Neutrophil (primary cell): Measurements from ENCODE around the gene ZNG1A.
"Not testable (repeated sequence)": the region's sequence is repeated elsewhere in the genome, so short reads cannot be mapped to it uniquely, and the experiment has no call there.

Source experiments
- H3K27ac ChIP-seq: fragments of 200-600 bp; sonication (generic); 2 replicates; pipeline ENCODE4 v1.5.1; 2016; ENCODE audit warnings: mild to moderate bottlenecking, moderate library complexity
- H3K27me3 ChIP-seq: fragments of 200-600 bp; sonication (generic); 2 replicates; pipeline ENCODE4 v1.6.0; 2016; ENCODE audit warnings: mild to moderate bottlenecking
- H3K36me3 ChIP-seq: fragments of 200-600 bp; sonication (generic); 2 replicates; pipeline ENCODE4 v1.5.1; 2017
- H3K4me1 ChIP-seq, 2 experiments: fragments of 200-600 bp in 1 of 2; sonication (generic) in 1 of 2; 1 replicate in 1 of 2; 2 replicates in 1 of 2; pipeline versions ENCODE4 v1.5.1 to v1.6.1; 2013 to 2016; ENCODE audit warnings: low read depth in 1 of 2, low read length in 1 of 2, mild to moderate bottlenecking in 1 of 2, moderate library complexity in 1 of 2; ENCODE audit not compliant: control insufficient read depth in 1 of 2, insufficient read depth in 1 of 2
- H3K4me3 ChIP-seq, 2 experiments: fragments of 200-600 bp in 1 of 2; sonication (generic) in 1 of 2; 1 replicate in 1 of 2; 2 replicates in 1 of 2; pipeline ENCODE4 v1.5.1; 2013 to 2016; ENCODE audit warnings: low read depth in 1 of 2, low read length in 1 of 2, mild to moderate bottlenecking in 1 of 2, moderate library complexity in 1 of 2
- H3K9me3 ChIP-seq: fragments of 200-600 bp; sonication (generic); 2 replicates; pipeline ENCODE4 v1.5.1; 2016
- TF ChIP-seq, protein P1 (sequence below): fragments of 200-600 bp; sonication (generic); IDR thresholded peaks from 2 replicates; pipeline ENCODE4 v1.5.1; 2016; ENCODE audit warnings: antibody characterized with exemption

Gene ZNG1A

GRCh38 chr9:178970-179383, at the start of gene ZNG1A:
Gene ZNG1A (minus strand): TSS chr9:179056. CDS start chr9:178969, 87 bp downstream.
- Histone ChIP-seq H3K4me3 (peak within 1 kb of the TSS; percentile 31 to 53), H3K4me1 (peaks cover 10 to 14% of the 10 kb centered on the region in 2 experiments), H3K27ac (peak within 1 kb of the TSS; percentile 78)
- not testable (repeated sequence) for H3K36me3 ChIP-seq, H3K27me3 ChIP-seq, H3K9me3 ChIP-seq

DNA sequence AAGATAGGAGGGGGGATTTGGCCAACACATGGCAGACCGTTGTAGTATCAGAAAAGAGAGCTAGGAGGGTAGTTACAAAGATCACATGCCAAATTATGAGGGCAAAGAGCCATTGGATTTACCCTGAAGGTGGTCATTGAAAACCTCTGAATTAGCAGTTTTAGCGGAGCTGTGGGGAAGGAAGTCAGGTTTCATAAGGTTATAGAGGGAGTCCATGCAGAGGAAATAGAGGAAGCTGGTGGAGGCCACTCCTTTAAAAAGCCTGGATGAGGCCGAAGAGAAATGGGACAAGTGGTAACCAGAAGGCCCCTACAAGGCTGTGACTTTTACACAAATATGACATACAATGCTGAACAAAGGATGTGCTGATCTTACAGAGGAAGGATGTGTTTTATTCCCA, 49.0 kb upstream of the ZNG1A start:
- no peaks in the 10 kb centered on the region for H3K9me3 ChIP-seq
- TF ChIP-seq, protein P1, sequence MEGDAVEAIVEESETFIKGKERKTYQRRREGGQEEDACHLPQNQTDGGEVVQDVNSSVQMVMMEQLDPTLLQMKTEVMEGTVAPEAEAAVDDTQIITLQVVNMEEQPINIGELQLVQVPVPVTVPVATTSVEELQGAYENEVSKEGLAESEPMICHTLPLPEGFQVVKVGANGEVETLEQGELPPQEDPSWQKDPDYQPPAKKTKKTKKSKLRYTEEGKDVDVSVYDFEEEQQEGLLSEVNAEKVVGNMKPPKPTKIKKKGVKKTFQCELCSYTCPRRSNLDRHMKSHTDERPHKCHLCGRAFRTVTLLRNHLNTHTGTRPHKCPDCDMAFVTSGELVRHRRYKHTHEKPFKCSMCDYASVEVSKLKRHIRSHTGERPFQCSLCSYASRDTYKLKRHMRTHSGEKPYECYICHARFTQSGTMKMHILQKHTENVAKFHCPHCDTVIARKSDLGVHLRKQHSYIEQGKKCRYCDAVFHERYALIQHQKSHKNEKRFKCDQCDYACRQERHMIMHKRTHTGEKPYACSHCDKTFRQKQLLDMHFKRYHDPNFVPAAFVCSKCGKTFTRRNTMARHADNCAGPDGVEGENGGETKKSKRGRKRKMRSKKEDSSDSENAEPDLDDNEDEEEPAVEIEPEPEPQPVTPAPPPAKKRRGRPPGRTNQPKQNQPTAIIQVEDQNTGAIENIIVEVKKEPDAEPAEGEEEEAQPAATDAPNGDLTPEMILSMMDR = no peak
- H3K36me3 ChIP-seq = no peaks in the 10 kb centered on the region
- H3K27me3 ChIP-seq = no peaks in the 10 kb centered on the region
- peak overlapping the region; percentile 99 for H3K27ac ChIP-seq
- peak overlapping the region; percentile 4 to 44 for H3K4me3 ChIP-seq
- peaks cover 68% of the 10 kb centered on the region in 2 experiments for H3K4me1 ChIP-seq

- H3K4me3 ChIP-seq = peak overlapping the region; percentile 9 to 55
Observed at GRCh38 chr9:224582-225520, 46.0 kb upstream of the ZNG1A start.

DNA sequence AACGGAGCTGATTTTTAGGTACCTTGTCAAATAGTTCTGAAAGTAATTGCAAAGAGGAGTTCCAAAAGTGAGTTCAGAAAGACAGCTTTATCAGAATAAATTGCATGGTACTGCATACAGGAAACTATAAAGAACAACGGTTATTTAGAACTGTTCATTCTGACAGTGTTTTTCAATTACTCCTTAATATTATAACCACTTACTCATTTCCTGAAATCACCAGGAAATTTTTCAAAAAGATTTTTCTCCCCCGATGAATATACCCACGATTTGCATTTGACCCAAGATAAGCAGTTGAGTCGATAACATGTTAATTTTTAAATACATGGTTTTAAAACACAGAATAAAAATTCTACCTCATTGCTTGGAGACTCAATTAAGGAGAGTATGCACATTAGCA, 45.2 kb upstream of the ZNG1A start:
- Histone ChIP-seq H3K36me3 (peaks cover 5% of the 10 kb centered on the region), H3K9me3 (no peaks in the 10 kb centered on the region), H3K27ac (peak overlapping the region; percentile 99), H3K4me3 (peak overlapping the region in 1 of 2 experiments; percentile 55), H3K4me1 (peaks cover 100% of the 10 kb centered on the region in 2 experiments), H3K27me3 (no peaks in the 10 kb centered on the region)
- TF ChIP-seq, protein P1 = no peak

More at GRCh38 chr9:224582-225520, 46.0 kb upstream of the ZNG1A start:
- TF ChIP-seq, protein P1 = no peak
- peak overlapping the region; percentile 99 for H3K27ac ChIP-seq
- peaks cover 5% of the 10 kb centered on the region for H3K36me3 ChIP-seq
- peaks cover 98% of the 10 kb centered on the region in 2 experiments for H3K4me1 ChIP-seq
- no peaks in the 10 kb centered on the region for H3K27me3 ChIP-seq
- no peaks in the 10 kb centered on the region for H3K9me3 ChIP-seq

GRCh38 chr9:223152-223551, 44.3 kb upstream of the ZNG1A start:
- H3K27me3 ChIP-seq = no peaks in the 10 kb centered on the region
- peak overlapping the region; percentile 9 to 55 for H3K4me3 ChIP-seq
- H3K4me1 ChIP-seq = peaks cover 100% of the 10 kb centered on the region in 2 experiments
- peak overlapping the region; percentile 99 for H3K27ac ChIP-seq
- H3K36me3 ChIP-seq = peaks cover 8% of the 10 kb centered on the region
- TF ChIP-seq, protein P1 = no peak
- no peaks in the 10 kb centered on the region for H3K9me3 ChIP-seq
